Measurements from ENCODE around the gene PIK3R5.

The PIK3R5 gene

DNA sequence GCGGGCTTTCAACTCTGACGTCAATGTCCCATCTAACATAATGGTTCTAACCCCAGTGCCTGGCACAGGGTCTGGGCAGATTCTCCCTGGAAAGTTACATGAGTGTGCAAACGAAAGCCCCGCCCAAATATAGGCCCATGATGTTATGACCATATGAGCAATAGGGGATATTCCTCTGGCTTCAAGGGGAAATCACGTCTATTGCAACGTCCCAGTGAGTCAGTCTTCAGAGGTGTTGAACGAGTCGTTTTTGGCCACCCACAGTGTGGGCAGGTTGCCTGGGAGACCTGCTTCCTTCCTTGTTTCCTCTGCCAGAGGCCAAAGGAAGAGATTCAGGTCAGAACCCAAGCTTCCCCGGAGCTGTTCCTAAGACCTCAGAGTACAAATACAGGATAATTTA, 30.3 kb downstream of the PIK3R5 start:
- peaks cover 12 to 37% (median 26%) of the 10 kb centered on the region in 11 experiments for H3K9me3 ChIP-seq (replicated peaks in 1 of 11)
- peak overlapping the region in 3 of 10 experiments; percentile 5 to 18 (median 13); a peak in 2 of 20 replicates for H3K4me3 ChIP-seq
- H3K9ac ChIP-seq: peak overlapping the region in 5 of 11 experiments; percentile 43 to 73 (median 57); a peak in 7 of 22 replicates
- H4K20me1 ChIP-seq: peaks cover 0 to 23% (median 11%) of the 10 kb centered on the region in 11 experiments; a peak in 15 of 22 replicates
- H3K4me2 ChIP-seq: peak overlapping the region; percentile 41 to 87 (median 65)
- no peaks in the 10 kb centered on the region for H3K27me3 ChIP-seq
- TF ChIP-seq Cebpa-rat (IDR thresholded peaks at IDR 0.05): peak in 2 of 11 experiments; percentile 20 to 26; a peak in 2 of 22 replicates
- peaks cover 19 to 75% (median 24%) of the 10 kb centered on the region in 10 experiments for H3K4me1 ChIP-seq
- peaks cover 0 to 64% (median 25%) of the 10 kb centered on the region in 11 experiments; a peak in 16 of 22 replicates for H3K36me3 ChIP-seq
- H3K27ac ChIP-seq: peak overlapping the region in 9 of 11 experiments; percentile 5 to 90 (median 61); a peak in 14 of 22 replicates

DNA sequence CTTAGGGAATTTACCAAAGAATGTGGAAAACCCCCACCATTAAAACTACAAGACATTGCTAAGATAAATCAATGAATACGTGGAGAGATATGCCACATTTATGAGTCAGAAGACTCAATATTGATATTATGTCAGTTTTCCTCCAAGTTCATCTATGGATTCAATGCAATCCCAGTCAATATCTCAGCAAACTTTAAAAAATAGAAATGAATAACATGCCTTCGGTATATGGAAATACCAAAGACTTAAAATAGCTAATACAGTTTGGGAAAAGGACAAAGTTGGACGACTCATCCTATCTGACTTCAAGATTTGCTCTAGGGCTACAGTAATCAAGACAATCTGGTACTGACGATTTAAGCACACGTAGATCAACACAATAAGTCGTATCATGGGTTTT, 31.2 kb downstream of the PIK3R5 start:
- no peak overlapping the region for H3K4me3 ChIP-seq
- H3K9me3 ChIP-seq (replicated peaks in 1 of 11): peaks cover 21 to 45% (median 35%) of the 10 kb centered on the region in 11 experiments
- no peaks in the 10 kb centered on the region for H3K27me3 ChIP-seq
- peaks cover 10 to 67% (median 16%) of the 10 kb centered on the region in 10 experiments; a peak in 19 of 20 replicates for H3K4me1 ChIP-seq
- H3K36me3 ChIP-seq: peaks cover 4 to 64% (median 29%) of the 10 kb centered on the region in 11 experiments; a peak in 17 of 22 replicates
- H3K4me2 ChIP-seq: peak overlapping the region in 7 of 11 experiments; percentile 63 to 87 (median 78); a peak in 11 of 22 replicates
- TF ChIP-seq Cebpa-rat (IDR thresholded peaks at IDR 0.05): no peak
- H3K9ac ChIP-seq: peak overlapping the region in 2 of 11 experiments; percentile 56 to 73; a peak in 3 of 22 replicates
- peak overlapping the region in 5 of 11 experiments; percentile 52 to 90 (median 71); a peak in 10 of 22 replicates for H3K27ac ChIP-seq
- H4K20me1 ChIP-seq: peaks cover 0 to 15% (median 3%) of the 10 kb centered on the region in 11 experiments; a peak in 9 of 22 replicates

DNA sequence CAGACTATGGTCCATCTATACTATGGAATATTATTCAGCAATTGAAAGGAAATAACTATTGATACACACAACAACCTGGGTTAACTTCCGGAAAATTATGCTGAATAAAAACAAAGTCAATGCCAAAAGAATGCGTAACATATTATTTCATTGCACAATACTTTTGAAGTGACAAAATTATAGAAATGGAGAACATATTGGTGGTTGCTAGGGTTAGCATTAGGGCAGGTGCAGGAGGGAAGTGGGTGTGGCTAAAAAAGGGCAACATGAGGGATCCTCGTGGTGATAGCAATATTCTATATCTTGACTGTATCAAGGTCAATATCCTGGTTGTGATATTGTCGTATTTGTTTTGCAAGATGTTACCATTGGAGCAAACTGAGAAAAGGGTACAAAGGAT, 34.9 kb downstream of the PIK3R5 start:
- Histone ChIP-seq H3K27ac (no peak overlapping the region), H4K20me1 (peaks cover 0 to 9% (median 0%) of the 10 kb centered on the region in 11 experiments; a peak in 5 of 22 replicates), H3K4me1 (peaks cover 8 to 59% (median 13%) of the 10 kb centered on the region in 10 experiments; a peak in 19 of 20 replicates), H3K9ac (no peak overlapping the region), H3K4me3 (no peak overlapping the region), H3K4me2 (0 out of 22 replicates have a peak overlapping the region, but pooled peaks of 1 of the 11 experiments have one; percentile 7), H3K27me3 (no peaks in the 10 kb centered on the region), H3K9me3 (replicated peaks in 1 of 11) (peaks cover 58 to 76% (median 71%) of the 10 kb centered on the region in 11 experiments), H3K36me3 (peaks cover 13 to 79% (median 41%) of the 10 kb centered on the region in 11 experiments; a peak in 21 of 22 replicates)
- TF ChIP-seq Cebpa-rat (IDR thresholded peaks at IDR 0.05): 0 out of 22 replicates have a peak, but pooled peaks of 2 of the 11 experiments have one; percentile 21 to 23

DNA sequence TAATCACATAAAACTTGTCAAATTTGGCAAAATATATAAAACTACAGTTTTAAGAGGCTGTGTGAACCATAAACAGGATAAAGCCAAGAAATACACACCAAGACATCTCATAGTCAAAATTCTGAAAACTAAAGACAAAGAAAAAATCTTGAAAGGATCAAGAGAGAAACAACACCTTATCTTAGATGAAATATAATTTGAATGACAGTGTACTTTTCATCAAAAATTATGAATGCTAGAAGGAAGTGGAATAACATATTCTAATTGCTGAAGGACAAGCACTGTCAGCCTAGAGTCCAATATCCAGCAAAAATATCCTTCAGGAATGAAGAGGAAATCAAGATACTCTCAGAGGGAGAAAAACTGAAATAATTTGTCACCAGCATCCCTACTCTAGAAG, 37.2 kb downstream of the PIK3R5 start:
- H4K20me1 ChIP-seq: peaks cover 0 to 8% (median 0%) of the 10 kb centered on the region in 11 experiments; a peak in 1 of 22 replicates
- peak overlapping the region in 2 of 10 experiments; percentile 29 to 41; a peak in 4 of 20 replicates for H3K4me3 ChIP-seq
- no peak overlapping the region for H3K9ac ChIP-seq
- peaks cover 60 to 78% (median 71%) of the 10 kb centered on the region in 11 experiments for H3K9me3 ChIP-seq (replicated peaks in 1 of 11)
- H3K27ac ChIP-seq: no peak overlapping the region
- no peak overlapping the region for H3K4me2 ChIP-seq
- peaks cover 13 to 91% (median 41%) of the 10 kb centered on the region in 11 experiments; a peak in 21 of 22 replicates for H3K36me3 ChIP-seq
- TF ChIP-seq Cebpa-rat (IDR thresholded peaks at IDR 0.05): no peak
- H3K4me1 ChIP-seq: peaks cover 0 to 56% (median 1%) of the 10 kb centered on the region in 10 experiments; a peak in 10 of 20 replicates
- no peaks in the 10 kb centered on the region for H3K27me3 ChIP-seq

DNA sequence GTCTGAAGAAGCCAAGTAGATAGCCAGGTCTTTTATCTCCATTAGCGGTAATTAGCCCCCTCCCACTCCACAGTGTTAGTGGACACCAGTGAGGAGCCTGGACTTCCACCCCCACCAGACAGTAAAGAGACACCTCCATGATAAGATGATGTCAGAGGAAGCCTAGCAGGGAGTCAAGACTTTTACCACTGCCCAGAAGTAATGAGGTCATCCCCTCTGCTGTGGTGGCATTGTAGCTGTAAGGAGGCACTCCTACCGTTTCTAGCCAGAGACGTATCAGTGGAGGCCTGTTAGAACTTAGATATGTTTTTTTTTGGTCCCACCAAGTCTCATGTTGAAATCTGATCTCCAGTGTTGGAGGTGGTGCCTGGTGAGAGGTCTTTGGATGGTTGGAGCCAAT, 38.1 kb downstream of the PIK3R5 start:
- Histone ChIP-seq H3K4me3 (peak overlapping the region in 4 of 10 experiments; percentile 17 to 41 (median 32); a peak in 5 of 20 replicates), H3K4me2 (peak overlapping the region in 2 of 11 experiments; percentile 15 to 41; a peak in 1 of 22 replicates), H4K20me1 (peaks cover 0 to 8% (median 0%) of the 10 kb centered on the region in 11 experiments; a peak in 1 of 22 replicates), H3K9ac (no peak overlapping the region), H3K9me3 (replicated peaks in 1 of 11) (peaks cover 60 to 73% (median 69%) of the 10 kb centered on the region in 11 experiments), H3K36me3 (peaks cover 13 to 84% (median 41%) of the 10 kb centered on the region in 11 experiments; a peak in 21 of 22 replicates), H3K4me1 (peaks cover 0 to 55% (median 9%) of the 10 kb centered on the region in 10 experiments; a peak in 10 of 20 replicates), H3K27me3 (no peaks in the 10 kb centered on the region), H3K27ac (peak overlapping the region in 1 of 11 experiments; percentile 26; a peak in 1 of 22 replicates)
- TF ChIP-seq Cebpa-rat (IDR thresholded peaks at IDR 0.05): no peak

DNA sequence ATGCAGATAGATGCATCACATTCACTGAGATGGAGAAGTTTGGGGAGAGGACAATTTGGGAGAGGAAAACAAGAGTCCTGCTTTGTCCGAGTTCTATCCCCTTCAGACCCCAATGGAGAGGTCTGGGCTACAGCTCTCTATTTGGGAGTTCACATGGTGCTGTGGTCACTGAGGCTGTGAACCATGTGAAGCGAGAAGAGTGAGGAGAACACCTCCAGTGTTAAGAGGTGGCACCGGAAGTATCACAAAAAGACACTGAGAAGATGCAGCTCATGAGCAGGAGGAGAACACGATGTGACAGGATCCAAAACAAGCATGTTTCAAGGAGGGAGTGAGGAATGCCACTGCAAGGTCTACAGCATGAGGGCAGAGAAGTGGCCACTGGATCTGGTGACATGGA, 39.7 kb downstream of the PIK3R5 start:
- H3K27me3 ChIP-seq: no peaks in the 10 kb centered on the region
- TF ChIP-seq Cebpa-rat (IDR thresholded peaks at IDR 0.05): no peak
- peak overlapping the region in 2 of 11 experiments; percentile 18 to 45; a peak in 3 of 22 replicates for H3K27ac ChIP-seq
- peak overlapping the region in 2 of 11 experiments; percentile 41 to 56; a peak in 5 of 22 replicates for H3K4me2 ChIP-seq
- H4K20me1 ChIP-seq: no peaks in the 10 kb centered on the region
- H3K4me1 ChIP-seq: peaks cover 0 to 60% (median 12%) of the 10 kb centered on the region in 10 experiments; a peak in 10 of 20 replicates
- no peak overlapping the region for H3K4me3 ChIP-seq
- H3K36me3 ChIP-seq: peaks cover 13 to 68% (median 35%) of the 10 kb centered on the region in 11 experiments; a peak in 21 of 22 replicates
- H3K9ac ChIP-seq: no peak overlapping the region
- peaks cover 51 to 61% (median 54%) of the 10 kb centered on the region in 11 experiments for H3K9me3 ChIP-seq (replicated peaks in 1 of 11)

DNA sequence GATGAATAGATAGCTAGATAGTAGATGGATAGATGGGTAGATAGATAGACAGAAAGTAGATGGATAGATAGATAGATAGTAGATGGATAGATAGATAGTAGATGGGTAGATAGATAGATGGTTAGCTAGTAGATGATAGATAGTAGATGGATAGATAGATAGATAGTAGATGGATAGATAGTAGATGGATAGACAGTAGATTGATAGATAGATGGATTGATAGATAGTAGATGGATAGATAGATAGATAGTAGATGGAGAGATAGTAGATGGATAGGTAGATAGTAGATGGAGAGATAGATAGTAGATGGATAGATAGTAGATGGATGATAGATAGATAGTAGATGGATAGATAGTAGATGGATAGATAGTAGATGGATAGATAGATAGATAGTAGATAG, 40.4 kb downstream of the PIK3R5 start:
- H3K27ac ChIP-seq: no peak overlapping the region
- peaks cover 13 to 67% (median 35%) of the 10 kb centered on the region in 11 experiments; a peak in 21 of 22 replicates for H3K36me3 ChIP-seq
- no peak for TF ChIP-seq Cebpa-rat (IDR thresholded peaks at IDR 0.05)
- no peak overlapping the region for H3K4me3 ChIP-seq
- H3K9me3 ChIP-seq (replicated peaks in 1 of 11): peaks cover 47 to 61% (median 48%) of the 10 kb centered on the region in 11 experiments
- no peaks in the 10 kb centered on the region for H4K20me1 ChIP-seq
- H3K27me3 ChIP-seq: no peaks in the 10 kb centered on the region
- H3K9ac ChIP-seq: no peak overlapping the region
- H3K4me1 ChIP-seq: peaks cover 0 to 67% (median 12%) of the 10 kb centered on the region in 10 experiments; a peak in 10 of 20 replicates
- H3K4me2 ChIP-seq: peak overlapping the region in 1 of 11 experiments; percentile 56; a peak in 2 of 22 replicates

DNA sequence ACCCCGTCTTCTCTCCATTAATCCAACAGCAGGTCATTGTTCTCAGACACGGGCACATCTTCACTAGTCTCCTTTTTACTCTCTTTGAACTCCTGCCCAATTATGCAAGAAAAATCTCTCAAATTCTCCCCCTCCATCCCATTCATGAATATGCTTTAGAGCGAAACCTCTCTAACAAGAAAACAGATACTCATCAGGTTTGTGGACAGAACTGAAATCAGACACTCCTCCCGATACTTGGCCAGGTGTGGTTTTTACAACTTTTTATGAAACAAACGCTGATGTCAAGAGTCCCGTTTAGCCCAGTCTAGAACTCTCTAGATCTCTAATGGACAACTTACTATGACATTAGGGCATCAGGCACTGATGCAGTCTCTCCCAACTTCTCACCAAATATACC, 40.9 kb downstream of the PIK3R5 start:
- H3K4me2 ChIP-seq: peak overlapping the region in 4 of 11 experiments; percentile 1 to 60 (median 39); a peak in 6 of 22 replicates
- no peaks in the 10 kb centered on the region for H3K27me3 ChIP-seq
- no peak overlapping the region for H3K9ac ChIP-seq

More for the DNA sequence above, 40.9 kb downstream of the PIK3R5 start:
- Histone ChIP-seq H3K4me1 (peaks cover 0 to 72% (median 12%) of the 10 kb centered on the region in 10 experiments; a peak in 10 of 20 replicates), H3K4me3 (no peak overlapping the region), H3K27ac (peak overlapping the region in 2 of 11 experiments; percentile 28 to 55; a peak in 5 of 22 replicates), H3K9me3 (replicated peaks in 1 of 11) (peaks cover 41 to 61% (median 42%) of the 10 kb centered on the region in 11 experiments), H4K20me1 (peaks cover 0 to under 1% (median 0%) of the 10 kb centered on the region in 11 experiments; a peak in 1 of 22 replicates), H3K36me3 (peaks cover 13 to 67% (median 33%) of the 10 kb centered on the region in 11 experiments; a peak in 21 of 22 replicates)
- TF ChIP-seq Cebpa-rat (IDR thresholded peaks at IDR 0.05): no peak

All from BLaER1 treated with 17β-estradiol and CSF1 and Interleukin-3, amounts not matched to agents 10 nM and 100 nM (cell line).